Right atrium auricular region (tissue), 2 donors: ENCODE data around the gene CLTB. TPM values are rescaled to one million over a fixed set of nuclear protein-coding genes. Genes with fewer than 3 reads are reported as not detected.

Experiments
- DNase-seq: peaks from one replicate; pipeline ENCODE4 v3.0.0-alpha.2; 2019; ENCODE audit warnings: low spot score
- H3K27ac ChIP-seq, 2 donors: fragments of 200-600 bp; sonication (generic); 1 replicate in 1 of 2; 2 replicates in 1 of 2; pipeline ENCODE4 v1.5.1; 2016 to 2019
- H3K27me3 ChIP-seq, 2 donors: fragments of 200-600 bp; sonication (generic); one replicate each; pipeline versions ENCODE4 v1.5.1 to v1.6.0; 2017 to 2019
- H3K36me3 ChIP-seq: fragments of 200-600 bp; sonication (generic); one replicate; pipeline ENCODE4 v1.5.1; 2016
- H3K4me1 ChIP-seq, 2 donors: fragments of 200-600 bp; sonication (generic); one replicate each; pipeline versions ENCODE4 v1.5.1 to v1.6.0; 2017 to 2019
- H3K4me3 ChIP-seq, 2 donors: fragments of 200-600 bp; sonication (generic); 1 replicate in 1 of 2; 2 replicates in 1 of 2; pipeline ENCODE4 v1.5.1; 2017 to 2019; ENCODE audit warnings: mild to moderate bottlenecking in 1 of 2, moderate library complexity in 1 of 2
- H3K9me3 ChIP-seq, 2 donors: fragments of 200-600 bp; sonication (generic); one replicate each; pipeline ENCODE4 v1.5.1; 2019
- total RNA-seq, 2 donors: library from RNA; depleted of rRNA; stranded (reverse); fragments of >200 nt; gene quantifications; one replicate each; pipeline ENCODE4 v1.1.0, GENCODE V29; 2016
- TF ChIP-seq, protein P1 (sequence below), 2 donors: fragments of 200-600 bp; sonication (generic); IDR thresholded peaks; one replicate each; pipeline ENCODE4 v1.5.1; 2019; ENCODE audit warnings: antibody characterized with exemption in 2 of 2

Gene CLTB
- total RNA-seq, 2 donors from 2014 or later, result 241 to 341 TPM

DNA sequence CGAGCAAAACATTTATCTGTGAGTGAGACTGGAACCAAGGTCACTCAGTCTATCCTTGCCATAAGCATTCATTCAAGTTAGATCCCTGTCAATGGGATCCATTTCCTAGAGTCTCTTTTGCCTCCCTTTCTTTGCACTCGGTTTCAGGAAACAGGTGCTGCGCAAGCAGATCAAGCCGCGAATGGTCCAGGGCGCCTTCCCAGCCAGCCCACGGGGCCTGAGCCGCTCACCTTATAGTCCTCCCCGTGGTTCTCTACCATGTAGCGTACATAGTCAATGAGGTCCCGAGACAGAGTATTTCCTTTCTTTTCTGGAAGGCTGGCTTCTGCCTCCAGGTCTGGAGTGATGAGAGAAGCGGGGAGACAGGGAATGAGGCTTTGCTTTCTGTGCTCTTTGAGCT is 31.3 kb downstream of the CLTB start:
- Histone ChIP-seq H3K4me3 (no peak overlapping the region), H3K27me3 (no peaks in the 10 kb centered on the region), H3K9me3 (no peaks in the 10 kb centered on the region), H3K36me3 (peaks cover 30% of the 10 kb centered on the region), H3K27ac (no peak overlapping the region), H3K4me1 (peaks cover 0 to 40% of the 10 kb centered on the region in 2 donors)
- TF ChIP-seq, protein P1, sequence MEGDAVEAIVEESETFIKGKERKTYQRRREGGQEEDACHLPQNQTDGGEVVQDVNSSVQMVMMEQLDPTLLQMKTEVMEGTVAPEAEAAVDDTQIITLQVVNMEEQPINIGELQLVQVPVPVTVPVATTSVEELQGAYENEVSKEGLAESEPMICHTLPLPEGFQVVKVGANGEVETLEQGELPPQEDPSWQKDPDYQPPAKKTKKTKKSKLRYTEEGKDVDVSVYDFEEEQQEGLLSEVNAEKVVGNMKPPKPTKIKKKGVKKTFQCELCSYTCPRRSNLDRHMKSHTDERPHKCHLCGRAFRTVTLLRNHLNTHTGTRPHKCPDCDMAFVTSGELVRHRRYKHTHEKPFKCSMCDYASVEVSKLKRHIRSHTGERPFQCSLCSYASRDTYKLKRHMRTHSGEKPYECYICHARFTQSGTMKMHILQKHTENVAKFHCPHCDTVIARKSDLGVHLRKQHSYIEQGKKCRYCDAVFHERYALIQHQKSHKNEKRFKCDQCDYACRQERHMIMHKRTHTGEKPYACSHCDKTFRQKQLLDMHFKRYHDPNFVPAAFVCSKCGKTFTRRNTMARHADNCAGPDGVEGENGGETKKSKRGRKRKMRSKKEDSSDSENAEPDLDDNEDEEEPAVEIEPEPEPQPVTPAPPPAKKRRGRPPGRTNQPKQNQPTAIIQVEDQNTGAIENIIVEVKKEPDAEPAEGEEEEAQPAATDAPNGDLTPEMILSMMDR (IDR thresholded peaks at IDR 0.05), result no peak
- DNase-seq, result no peak

DNA sequence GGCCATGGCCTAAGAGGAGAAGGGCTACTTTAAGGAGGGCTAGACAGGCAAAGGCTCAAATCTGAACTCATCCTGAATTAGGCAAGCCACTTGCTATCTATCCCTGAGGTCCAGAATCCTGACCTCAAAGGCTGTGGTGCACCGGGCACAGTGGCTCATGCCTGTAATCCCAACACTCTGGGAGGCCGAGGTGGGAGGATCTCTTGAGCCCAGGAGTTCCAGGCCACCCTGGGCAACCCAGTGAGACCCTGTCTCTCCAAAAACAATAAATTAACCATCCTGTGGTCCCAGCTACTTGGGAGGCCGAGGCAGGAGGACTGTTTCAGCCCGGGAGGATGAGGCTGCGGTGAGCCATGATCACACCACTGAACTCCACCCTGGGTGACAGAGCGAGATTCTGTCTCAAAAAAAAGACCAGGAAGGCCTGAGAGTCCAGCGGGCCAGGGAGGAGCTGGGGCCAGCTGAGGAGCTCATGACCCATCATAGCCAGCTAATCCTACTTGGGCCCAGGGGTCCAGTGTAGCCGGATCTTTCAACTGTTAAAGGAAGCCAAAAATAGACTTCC is 31.9 kb downstream of the CLTB start:
- no peak for DNase-seq
- H3K36me3 ChIP-seq, result peaks cover 30% of the 10 kb centered on the region
- H3K27ac ChIP-seq, result no peak overlapping the region
- no peaks in the 10 kb centered on the region for H3K9me3 ChIP-seq
- no peaks in the 10 kb centered on the region for H3K27me3 ChIP-seq
- H3K4me1 ChIP-seq, result peaks cover 0 to 35% of the 10 kb centered on the region in 2 donors
- TF ChIP-seq, protein P1 (IDR thresholded peaks at IDR 0.05), result no peak
- no peak overlapping the region for H3K4me3 ChIP-seq

DNA sequence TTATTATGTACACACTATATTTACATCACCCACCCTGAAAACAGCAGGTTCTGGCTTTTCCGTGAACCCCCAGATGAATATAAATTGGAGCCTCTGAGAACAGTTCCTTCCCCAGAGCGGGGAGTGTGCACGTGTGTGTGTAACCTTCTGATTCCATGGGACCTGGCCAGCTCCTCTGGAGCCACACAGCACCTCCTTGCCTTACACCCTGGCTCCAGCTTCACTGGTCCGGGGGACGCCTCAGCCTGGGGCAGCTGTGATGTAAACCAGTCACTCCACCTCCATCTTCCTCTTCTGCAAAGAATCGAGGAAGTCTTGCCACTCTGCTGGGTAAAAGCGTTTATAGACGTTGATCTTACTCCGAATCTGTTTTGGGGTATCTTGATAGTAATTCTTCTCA is 32.4 kb downstream of the CLTB start:
- Histone ChIP-seq H3K36me3 (peaks cover 30% of the 10 kb centered on the region), H3K9me3 (no peaks in the 10 kb centered on the region), H3K27ac (no peak overlapping the region), H3K4me1 (peaks cover 0 to 33% of the 10 kb centered on the region in 2 donors), H3K4me3 (no peak overlapping the region), H3K27me3 (no peaks in the 10 kb centered on the region)
- no peak for DNase-seq
- TF ChIP-seq, protein P1 (IDR thresholded peaks at IDR 0.05), result no peak

DNA sequence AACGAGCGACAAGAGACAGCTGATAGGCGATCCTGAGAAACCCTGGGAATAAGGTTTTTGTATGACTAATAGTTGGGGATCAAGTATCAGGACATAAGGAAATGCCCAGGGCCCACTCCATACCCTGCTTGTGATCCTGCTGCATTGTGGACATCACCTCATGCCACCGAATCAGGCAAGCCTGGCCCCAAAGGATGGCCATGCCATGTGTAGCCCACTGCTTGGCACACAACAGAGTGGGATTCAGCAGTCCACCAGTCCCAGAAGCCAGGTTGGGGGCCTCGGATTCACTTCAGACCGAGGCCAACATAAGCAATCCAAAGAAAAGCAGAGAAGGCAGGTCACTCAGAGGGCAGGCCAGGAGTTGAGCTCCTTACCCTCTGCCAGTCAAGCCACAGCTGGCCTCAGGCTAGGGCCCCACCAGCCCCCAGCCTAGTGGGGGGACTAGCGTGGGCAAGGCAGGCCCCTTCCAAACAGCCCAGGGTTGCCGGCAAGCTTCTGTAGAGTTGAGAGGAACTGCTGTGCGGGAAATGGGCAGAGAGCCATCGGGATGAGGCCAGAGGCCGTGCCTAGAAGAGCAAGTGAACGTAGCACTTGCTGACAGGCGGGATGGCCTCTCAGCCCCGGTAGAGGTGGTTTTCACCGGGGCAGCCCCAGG is 33.0 kb downstream of the CLTB start:
- H3K4me3 ChIP-seq, result no peak overlapping the region
- no peak for DNase-seq
- no peaks in the 10 kb centered on the region for H3K9me3 ChIP-seq
- H3K4me1 ChIP-seq, result peaks cover 0 to 33% of the 10 kb centered on the region in 2 donors
- H3K27ac ChIP-seq, result peak overlapping the region; percentile 79 to 90
- no peaks in the 10 kb centered on the region for H3K27me3 ChIP-seq
- H3K36me3 ChIP-seq, result peaks cover 30% of the 10 kb centered on the region
- TF ChIP-seq, protein P1 (IDR thresholded peaks at IDR 0.05), result no peak

DNA sequence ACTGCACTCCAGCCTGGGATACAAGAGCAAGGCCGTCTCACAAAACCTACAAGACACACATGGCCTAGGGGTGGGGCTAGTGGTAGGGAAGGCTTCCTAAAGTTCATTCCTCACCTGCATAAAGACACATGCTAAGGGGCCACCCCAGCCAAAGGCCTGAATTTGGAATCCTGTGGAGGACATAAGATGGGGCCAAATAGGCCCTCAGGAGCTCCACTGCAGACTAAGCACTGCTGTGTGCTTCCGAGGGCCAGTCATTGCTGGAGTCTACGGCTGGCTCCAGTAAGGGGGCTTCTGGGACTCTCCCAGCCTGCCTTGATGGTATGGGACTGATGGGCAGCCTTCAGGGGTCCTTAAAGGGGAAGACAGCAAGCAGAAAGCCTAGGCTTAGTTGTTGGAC is 33.6 kb downstream of the CLTB start:
- DNase-seq, result no peak
- Histone ChIP-seq H3K9me3 (no peaks in the 10 kb centered on the region), H3K36me3 (peaks cover 30% of the 10 kb centered on the region), H3K4me3 (no peak overlapping the region), H3K27me3 (no peaks in the 10 kb centered on the region), H3K27ac (peak overlapping the region; percentile 79 to 90), H3K4me1 (peaks cover 0 to 27% of the 10 kb centered on the region in 2 donors)
- TF ChIP-seq, protein P1 (IDR thresholded peaks at IDR 0.05), result no peak
